Endodermal cell (in vitro differentiated cells): ENCODE data around the gene DRGX. TPM values are rescaled to one million over a fixed set of nuclear protein-coding genes. Genes with fewer than 3 reads are reported as not detected.
A peak's percentile ranks its signal among the peaks of the same experiment; 100 is the strongest.

Experiments
- DNase-seq: peaks from one replicate; pipeline ENCODE4 v3.0.0-alpha.2; 2017
- H3K27ac ChIP-seq: 2 replicates; pipeline ENCODE4 v1.5.1; 2013; ENCODE audit warnings: mild to moderate bottlenecking, low read depth, low read length, moderate library complexity
- H3K27me3 ChIP-seq: 2 replicates; pipeline ENCODE4 v1.6.1; 2013; ENCODE audit warnings: mild to moderate bottlenecking, low read length, moderate library complexity; ENCODE audit not compliant: insufficient read depth, control insufficient read depth, poor library complexity, severe bottlenecking
- H3K36me3 ChIP-seq: 2 replicates; pipeline ENCODE4 v1.7.0; 2013; ENCODE audit warnings: mild to moderate bottlenecking, low read length, moderate library complexity; ENCODE audit not compliant: control insufficient read depth, insufficient read depth
- H3K4me1 ChIP-seq: one replicate; pipeline ENCODE4 v1.7.0; 2013; ENCODE audit warnings: low read length; ENCODE audit not compliant: control insufficient read depth, insufficient read depth
- H3K4me3 ChIP-seq: 2 replicates; pipeline ENCODE4 v1.5.1; 2013; ENCODE audit warnings: mild to moderate bottlenecking, low read length, moderate library complexity
- H3K9ac ChIP-seq: 2 replicates; pipeline ENCODE4 v1.6.1; 2013; ENCODE audit warnings: mild to moderate bottlenecking, low read length, moderate library complexity; ENCODE audit not compliant: poor library complexity, severe bottlenecking; ENCODE audit errors: extremely low read depth
- H3K9me3 ChIP-seq: 2 replicates; pipeline ENCODE4 v1.6.1; 2013; ENCODE audit warnings: mild to moderate bottlenecking, low read length, moderate library complexity; ENCODE audit not compliant: control insufficient read depth
- H3K27ac Mint-ChIP-seq: 2 replicates; pipeline ENCODE4 v1.8.0; 2020; ENCODE audit warnings: mixed read lengths
- H3K27me3 Mint-ChIP-seq: 2 replicates; pipeline ENCODE4 v1.8.0; 2021; ENCODE audit warnings: mild to moderate bottlenecking, mixed read lengths; ENCODE audit not compliant: insufficient read depth
- H3K36me3 Mint-ChIP-seq: 2 replicates; pipeline ENCODE4 v1.8.0; 2020; ENCODE audit warnings: low read depth, mixed read lengths
- H3K4me1 Mint-ChIP-seq: 2 replicates; pipeline ENCODE4 v1.8.0; 2020; ENCODE audit warnings: mixed read lengths
- H3K4me3 Mint-ChIP-seq: 2 replicates; pipeline ENCODE4 v1.8.0; 2020; ENCODE audit warnings: mild to moderate bottlenecking, moderate library complexity, mixed read lengths
- H3K9me3 Mint-ChIP-seq: 2 replicates; pipeline ENCODE4 v1.8.0; 2020; ENCODE audit warnings: mild to moderate bottlenecking, mixed read lengths
- WGBS, 2 experiments: methylation state at CpG; one replicate each; pipeline versions ENCODE4 v1.1.5 to v1.1.7; 2013; ENCODE audit warnings: missing lambda C conversion rate in 2 of 2, mixed read lengths in 1 of 2; ENCODE audit not compliant: insufficient coverage in 1 of 2, insufficient read length in 1 of 2; 5-methylcytosine and 5-hydroxymethylcytosine counted together
- total RNA-seq, 2 donors: library from RNA; stranded (reverse); fragmentation: NEBNext Ultra II Directional in 1 of 2; extraction: Animal tissue kit (Norgen Biotek cat#: 25700) in 1 of 2; gene quantifications; 2 replicates in 1 of 2; 3 replicates in 1 of 2; pipeline ENCODE4 v1.2.1, GENCODE V29; 2021
- TF ChIP-seq, protein P1 (sequence below): fragments of 200-600 bp; sonication (generic); conservative IDR thresholded peaks from 2 replicates; pipeline ENCODE4 v1.5.0; 2021; ENCODE audit warnings: antibody characterized with exemption, mild to moderate bottlenecking

DRGX gene
- total RNA-seq, 2 donors from 2014 or later, result not detected

DNA sequence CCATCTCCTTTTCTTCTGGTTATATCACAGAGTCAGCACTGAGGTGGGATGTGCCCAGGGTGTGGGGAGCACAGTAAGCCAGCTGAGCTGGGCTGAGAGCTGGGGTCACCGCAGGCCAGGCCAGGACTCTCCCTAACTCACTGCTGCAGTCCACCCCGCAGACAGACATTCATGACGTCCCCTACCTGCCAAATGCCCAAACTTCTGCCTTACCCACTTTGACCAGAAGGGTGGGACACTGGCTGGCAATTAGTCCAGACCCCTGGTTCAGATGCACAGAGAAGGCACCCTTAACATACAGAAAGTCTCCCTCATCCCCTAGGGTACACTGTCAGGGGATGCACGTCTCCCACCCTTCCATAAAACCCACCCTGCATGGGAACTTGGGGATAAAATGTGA lies 2.1 kb downstream of the DRGX start:
- Histone ChIP-seq H3K27ac (no peak overlapping the region), H3K36me3 (no peaks in the 10 kb centered on the region), H3K4me1 (no peaks in the 10 kb centered on the region), H3K9me3 (no peaks in the 10 kb centered on the region), H3K4me3 (no peak overlapping the region), H3K27me3 (peaks cover 100% of the 10 kb centered on the region), H3K9ac (no peak overlapping the region)
- peak; percentile 67 for DNase-seq
- Mint-ChIP-seq H3K27me3 (peaks cover 88% of the 10 kb centered on the region), H3K4me1 (peaks cover 7% of the 10 kb centered on the region), H3K36me3 (no peaks in the 10 kb centered on the region), H3K4me3 (no peak overlapping the region), H3K9me3 (no peaks in the 10 kb centered on the region), H3K27ac (no peak overlapping the region)
- TF ChIP-seq, protein P1, sequence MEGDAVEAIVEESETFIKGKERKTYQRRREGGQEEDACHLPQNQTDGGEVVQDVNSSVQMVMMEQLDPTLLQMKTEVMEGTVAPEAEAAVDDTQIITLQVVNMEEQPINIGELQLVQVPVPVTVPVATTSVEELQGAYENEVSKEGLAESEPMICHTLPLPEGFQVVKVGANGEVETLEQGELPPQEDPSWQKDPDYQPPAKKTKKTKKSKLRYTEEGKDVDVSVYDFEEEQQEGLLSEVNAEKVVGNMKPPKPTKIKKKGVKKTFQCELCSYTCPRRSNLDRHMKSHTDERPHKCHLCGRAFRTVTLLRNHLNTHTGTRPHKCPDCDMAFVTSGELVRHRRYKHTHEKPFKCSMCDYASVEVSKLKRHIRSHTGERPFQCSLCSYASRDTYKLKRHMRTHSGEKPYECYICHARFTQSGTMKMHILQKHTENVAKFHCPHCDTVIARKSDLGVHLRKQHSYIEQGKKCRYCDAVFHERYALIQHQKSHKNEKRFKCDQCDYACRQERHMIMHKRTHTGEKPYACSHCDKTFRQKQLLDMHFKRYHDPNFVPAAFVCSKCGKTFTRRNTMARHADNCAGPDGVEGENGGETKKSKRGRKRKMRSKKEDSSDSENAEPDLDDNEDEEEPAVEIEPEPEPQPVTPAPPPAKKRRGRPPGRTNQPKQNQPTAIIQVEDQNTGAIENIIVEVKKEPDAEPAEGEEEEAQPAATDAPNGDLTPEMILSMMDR, result peak; percentile 55
- 0 to 63% methylated on average over 1 to 4 of the region's 4 CpGs for WGBS, 2 experiments

DNA sequence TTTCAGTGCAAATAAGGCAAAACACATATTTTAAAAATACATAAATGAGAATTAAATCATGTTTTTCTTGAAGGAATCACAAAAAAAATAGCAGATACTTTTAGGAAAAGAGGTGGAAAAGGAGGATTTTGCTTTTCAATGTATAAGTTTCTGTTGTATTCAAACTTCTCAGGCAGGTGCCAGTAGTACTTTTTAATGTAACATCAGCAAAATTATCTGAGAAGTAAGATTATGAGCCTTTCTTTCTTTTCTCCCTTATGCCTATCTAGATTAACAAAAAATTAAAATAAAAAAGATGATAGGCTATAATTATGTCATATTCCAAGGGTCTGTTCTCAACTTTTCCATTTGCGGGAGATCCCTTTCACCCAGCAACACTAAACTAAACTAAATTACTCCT lies 2.6 kb downstream of the DRGX start:
- Mint-ChIP-seq H3K27ac (no peak overlapping the region), H3K4me3 (no peak overlapping the region), H3K36me3 (no peaks in the 10 kb centered on the region), H3K27me3 (peaks cover 84% of the 10 kb centered on the region), H3K4me1 (peaks cover 7% of the 10 kb centered on the region), H3K9me3 (no peaks in the 10 kb centered on the region)
- no peak for DNase-seq
- H3K4me3 ChIP-seq, result no peak overlapping the region
- TF ChIP-seq, protein P1, result no peak
- no peaks in the 10 kb centered on the region for H3K36me3 ChIP-seq
- H3K27ac ChIP-seq, result no peak overlapping the region
- WGBS, 2 experiments, result 96% methylated on average over 1 of the region's 1 CpG; no CpG with 5 or more reads in 1 of the 2 experiments
- no peaks in the 10 kb centered on the region for H3K4me1 ChIP-seq
- H3K27me3 ChIP-seq, result peaks cover 96% of the 10 kb centered on the region
- no peaks in the 10 kb centered on the region for H3K9me3 ChIP-seq
- H3K9ac ChIP-seq, result no peak overlapping the region

DNA sequence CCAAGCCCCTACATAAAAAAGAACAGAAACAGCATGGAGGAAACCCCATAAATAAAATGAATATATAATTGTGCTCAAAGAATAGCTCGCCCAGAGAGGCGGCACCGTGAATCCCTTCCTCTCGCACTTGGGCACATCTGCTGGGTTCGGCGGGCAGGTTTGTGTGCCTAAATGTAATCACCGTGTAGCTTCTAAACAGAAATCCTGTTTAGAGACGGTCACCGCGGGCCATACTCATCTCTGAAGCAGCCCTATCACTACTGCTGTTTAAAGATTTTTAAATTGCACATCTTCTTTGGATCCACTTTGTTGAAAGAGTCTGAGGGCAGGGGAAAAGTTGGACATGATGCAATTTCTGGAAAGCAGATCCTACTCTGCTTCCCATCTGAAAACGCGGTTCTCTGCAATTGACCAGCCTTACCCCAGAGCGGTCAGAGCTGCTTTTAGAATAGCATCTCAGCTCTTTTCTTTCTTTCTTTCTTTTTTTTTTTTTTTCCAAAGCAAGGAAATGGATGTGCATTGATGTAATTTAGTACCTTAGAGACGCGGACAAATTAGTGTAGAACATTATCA lies 6.4 kb downstream of the DRGX start:
- no peak overlapping the region for H3K27ac ChIP-seq
- no peak overlapping the region for H3K27ac Mint-ChIP-seq
- H3K4me1 ChIP-seq, result no peaks in the 10 kb centered on the region
- H3K27me3 ChIP-seq, result peaks cover 58% of the 10 kb centered on the region
- DNase-seq, result no peak
- H3K27me3 Mint-ChIP-seq, result peaks cover 49% of the 10 kb centered on the region
- H3K4me3 Mint-ChIP-seq, result no peak overlapping the region
- TF ChIP-seq, protein P1, result no peak
- H3K4me1 Mint-ChIP-seq, result no peaks in the 10 kb centered on the region
- no peaks in the 10 kb centered on the region for H3K36me3 Mint-ChIP-seq
- no peaks in the 10 kb centered on the region for H3K9me3 ChIP-seq
- H3K9ac ChIP-seq, result no peak overlapping the region
- no peaks in the 10 kb centered on the region for H3K9me3 Mint-ChIP-seq
- whole genome bisulfite sequencing, 2 experiments, result 93 to 94% methylated on average over 7 to 13 of the region's 15 CpGs
- no peaks in the 10 kb centered on the region for H3K36me3 ChIP-seq
- H3K4me3 ChIP-seq, result no peak overlapping the region
